Stimulated activated CD8-positive, alpha-beta memory T cell treated with anti-CD3 and anti-CD28 coated beads, Interleukin-15, amount 100 ng/mL, for 1 hour (primary cell): ENCODE measurements around the gene TGFB2.

Experiments used
- DNase-seq: peaks from one replicate; pipeline ENCODE4 v3.0.0-alpha.2; 2020; ENCODE audit warnings: low read depth

The TGFB2 gene

DNA sequence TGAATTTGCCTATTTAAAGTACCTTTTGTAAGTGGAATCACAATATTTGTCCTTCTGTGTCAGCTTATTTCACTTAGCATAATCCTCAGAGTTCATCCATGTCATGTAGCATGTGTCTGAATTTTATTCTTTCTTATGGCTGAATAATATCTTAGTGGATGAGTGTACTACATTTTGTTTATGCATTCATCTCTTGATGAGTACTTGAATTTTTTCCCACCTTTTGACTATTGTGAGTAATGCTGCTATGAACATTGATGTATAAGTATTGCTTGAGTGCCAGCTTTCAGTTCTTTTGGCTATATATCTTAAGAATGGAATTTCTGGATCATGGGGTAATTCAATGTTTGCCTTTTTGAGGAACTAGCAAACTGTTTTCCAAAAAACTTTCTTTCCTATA is 84.2 kb downstream of the TGFB2 start:
- DNase-seq, result no peak

DNA sequence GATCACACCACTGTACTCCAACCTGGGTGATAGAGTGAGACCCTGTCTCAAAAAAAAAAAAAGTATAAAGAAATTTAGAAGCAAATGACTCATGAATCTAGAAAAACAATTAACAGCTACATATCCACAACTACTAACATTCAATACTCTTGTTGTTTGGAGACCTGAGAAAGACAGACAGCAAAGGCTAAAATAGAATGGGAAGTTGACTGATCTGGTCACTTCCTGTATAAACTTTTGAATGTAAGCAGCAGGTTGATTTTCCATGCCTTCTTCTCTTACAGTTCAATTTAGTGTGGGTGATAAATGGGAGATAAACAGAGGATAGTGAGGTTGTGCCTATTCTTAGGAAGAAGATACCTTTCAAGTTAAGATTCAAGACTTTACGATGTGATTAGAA is 85.2 kb downstream of the TGFB2 start:
- no peak for DNase-seq

DNA sequence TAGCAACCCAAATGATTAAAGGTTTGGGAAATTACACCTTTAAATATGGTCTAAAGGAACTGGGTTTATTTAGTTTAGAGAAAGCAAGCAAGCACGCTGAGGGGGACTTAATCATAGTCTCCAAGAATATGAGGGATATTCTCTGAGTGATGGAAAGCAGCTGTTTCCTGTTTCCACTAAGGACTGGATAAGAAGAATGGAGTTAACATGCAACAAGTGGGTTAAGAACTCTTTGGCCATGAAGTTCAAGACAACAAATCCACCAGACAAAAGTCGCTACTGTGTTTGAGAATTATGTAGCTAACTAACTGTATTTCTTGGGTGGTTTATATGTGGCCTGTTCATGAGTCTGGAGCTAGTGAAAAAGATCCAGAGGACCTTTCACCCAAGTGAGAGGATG is 85.7 kb downstream of the TGFB2 start:
- no peak for DNase-seq

DNA sequence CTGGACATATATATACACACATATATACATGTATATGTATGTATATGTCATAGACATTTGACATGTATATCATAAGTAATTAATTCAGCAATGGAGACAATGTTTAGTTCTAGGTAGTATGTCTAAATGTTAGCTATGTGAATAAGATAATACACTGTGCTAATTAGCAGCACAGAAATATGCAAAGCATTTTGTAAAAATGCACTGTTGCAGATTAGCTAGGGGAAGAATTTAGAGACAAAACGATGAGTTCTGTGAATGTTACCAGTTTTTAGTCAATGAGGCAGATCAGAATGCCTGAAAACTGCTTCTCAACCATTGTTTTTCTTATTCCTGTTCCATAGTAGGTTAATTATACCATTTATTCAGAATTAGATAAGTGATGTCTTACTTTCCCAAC is 86.3 kb downstream of the TGFB2 start:
- DNase-seq, result no peak

DNA sequence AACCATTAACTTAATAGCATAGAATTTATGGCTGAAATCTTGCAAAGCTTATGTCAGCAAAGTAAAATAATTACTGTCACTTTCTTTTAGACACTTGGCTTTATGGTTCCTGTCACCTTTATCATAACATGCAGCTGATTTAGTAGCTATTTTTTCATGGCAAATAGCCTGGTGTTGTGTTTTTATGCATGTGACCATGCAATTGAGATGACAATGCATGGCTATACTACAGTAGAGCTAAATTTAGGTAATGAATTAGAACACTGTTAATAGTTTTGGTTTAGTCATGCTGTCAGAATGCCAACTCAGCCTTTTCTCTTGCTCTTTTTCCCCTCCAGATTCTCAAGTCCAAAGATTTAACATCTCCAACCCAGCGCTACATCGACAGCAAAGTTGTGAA is 88.6 kb downstream of the TGFB2 start:
- DNase-seq, result no peak

DNA sequence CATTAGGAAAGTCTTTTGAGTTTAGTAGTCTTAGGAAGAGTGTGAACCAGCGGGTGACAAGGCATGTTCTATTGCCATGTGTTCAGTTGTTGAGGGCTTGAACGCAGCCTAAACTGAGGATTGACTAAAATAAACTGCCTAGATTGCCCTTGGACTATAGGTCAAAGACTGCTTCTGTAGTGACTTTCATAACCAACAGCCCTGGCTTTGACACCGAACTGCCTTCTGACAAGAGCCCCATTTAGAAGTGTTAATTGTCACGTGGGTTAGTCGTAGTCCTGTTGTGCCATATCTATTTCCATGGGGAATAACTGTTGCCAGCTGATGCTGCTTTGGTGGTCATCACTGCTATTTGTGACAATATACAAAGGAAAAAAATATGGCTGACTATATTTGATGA is 90.4 kb downstream of the TGFB2 start:
- no peak for DNase-seq

DNA sequence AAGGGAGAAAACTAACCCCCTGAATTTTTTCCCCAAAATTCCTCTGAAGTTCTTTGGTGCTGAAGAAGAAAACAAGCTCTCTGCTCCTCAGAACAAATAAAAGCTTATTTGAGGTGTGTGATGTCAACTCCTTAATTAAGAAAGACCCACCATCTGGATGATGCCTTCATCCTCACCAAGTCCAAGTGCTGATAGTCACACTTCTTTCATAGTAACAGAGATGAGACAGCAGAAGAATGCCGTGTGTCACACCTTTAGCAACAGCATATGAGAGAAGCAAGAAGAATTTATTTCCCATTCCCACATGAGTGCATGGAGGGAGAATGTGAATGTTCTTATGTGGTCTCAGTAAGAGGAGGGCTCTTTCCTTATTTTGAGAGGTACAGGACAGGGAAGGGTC is 91.2 kb downstream of the TGFB2 start:
- DNase-seq, result no peak

DNA sequence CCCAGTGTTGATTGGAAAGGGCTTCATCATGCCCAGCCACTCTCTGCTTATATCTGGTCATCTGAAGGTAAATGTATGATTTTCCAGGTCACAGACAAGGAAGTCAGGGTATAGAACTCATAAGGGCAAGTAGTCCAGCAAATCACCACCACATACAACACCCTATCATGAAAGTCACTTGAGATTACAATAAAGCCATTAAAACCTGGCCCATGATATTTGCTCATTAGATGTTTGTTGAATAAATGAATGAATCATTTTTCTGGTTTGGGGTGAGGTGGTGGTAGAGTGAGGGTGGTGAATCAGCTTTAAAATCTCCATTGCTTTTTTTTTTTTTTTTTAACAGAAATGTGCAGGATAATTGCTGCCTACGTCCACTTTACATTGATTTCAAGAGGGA is 91.9 kb downstream of the TGFB2 start:
- DNase-seq, result no peak

DNA sequence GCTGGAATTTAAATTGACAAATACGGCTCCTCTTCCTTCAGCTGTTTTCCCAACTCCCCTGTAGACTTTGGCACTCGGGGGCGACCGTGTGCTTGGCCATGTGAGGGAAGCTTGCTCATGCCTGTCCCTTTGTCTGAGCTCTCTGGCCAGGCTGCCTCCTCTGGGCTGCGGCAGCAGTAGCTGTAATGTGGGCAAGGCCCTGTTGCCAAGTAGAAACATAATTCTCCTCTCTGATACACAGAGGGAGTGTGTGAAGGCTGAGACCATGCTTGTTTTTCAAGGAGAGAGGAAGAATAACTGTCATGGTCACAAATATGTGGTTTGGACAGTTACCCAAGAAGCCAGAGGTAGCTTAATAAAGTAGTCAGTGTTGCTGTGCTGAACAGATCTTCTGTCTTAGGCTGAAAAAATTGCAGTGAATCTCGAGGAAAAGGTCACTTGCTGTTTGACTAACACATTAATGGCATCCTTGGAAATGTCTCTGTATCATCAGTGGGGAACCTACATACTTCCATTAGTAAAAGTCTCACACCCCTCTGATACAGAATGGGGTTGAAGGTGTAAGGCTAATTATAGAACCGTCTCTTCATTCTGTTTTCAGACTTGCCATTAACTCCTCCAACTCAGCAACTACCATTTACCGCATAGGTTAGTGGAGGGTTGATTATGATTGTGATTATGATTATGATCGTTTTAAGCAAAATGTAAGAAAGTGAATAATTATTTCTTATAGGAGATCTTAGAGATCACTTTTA is 94.6 kb downstream of the TGFB2 start:
- DNase-seq, result no peak

DNA sequence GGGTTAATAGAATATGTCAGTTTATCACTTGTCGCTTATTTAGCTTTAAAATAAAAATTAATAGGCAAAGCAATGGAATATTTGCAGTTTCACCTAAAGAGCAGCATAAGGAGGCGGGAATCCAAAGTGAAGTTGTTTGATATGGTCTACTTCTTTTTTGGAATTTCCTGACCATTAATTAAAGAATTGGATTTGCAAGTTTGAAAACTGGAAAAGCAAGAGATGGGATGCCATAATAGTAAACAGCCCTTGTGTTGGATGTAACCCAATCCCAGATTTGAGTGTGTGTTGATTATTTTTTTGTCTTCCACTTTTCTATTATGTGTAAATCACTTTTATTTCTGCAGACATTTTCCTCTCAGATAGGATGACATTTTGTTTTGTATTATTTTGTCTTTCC is 98.1 kb downstream of the TGFB2 start:
- DNase-seq, result no peak

DNA sequence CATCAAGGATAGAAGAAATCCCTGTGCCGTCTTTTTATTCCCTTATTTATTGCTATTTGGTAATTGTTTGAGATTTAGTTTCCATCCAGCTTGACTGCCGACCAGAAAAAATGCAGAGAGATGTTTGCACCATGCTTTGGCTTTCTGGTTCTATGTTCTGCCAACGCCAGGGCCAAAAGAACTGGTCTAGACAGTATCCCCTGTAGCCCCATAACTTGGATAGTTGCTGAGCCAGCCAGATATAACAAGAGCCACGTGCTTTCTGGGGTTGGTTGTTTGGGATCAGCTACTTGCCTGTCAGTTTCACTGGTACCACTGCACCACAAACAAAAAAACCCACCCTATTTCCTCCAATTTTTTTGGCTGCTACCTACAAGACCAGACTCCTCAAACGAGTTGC is 99.0 kb downstream of the TGFB2 start:
- no peak for DNase-seq

DNA sequence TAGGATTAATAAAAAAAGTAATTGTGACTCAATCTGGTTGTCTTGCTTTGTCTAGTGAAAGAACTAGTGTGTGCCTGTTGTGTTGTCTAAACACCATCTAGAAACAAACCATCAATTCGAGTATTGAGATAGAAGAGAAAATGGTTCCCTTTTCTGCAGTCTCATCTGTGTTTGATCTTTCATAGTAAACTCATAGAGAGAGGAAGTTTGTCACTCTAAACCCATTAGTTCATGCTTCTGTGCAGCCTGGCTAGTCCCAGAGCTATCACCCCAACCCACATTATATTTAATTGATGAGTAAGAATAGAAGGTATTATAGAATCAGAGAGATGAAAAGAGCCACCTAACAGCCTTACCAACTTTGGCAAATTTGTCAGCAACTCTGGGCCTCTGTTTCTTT is 99.5 kb downstream of the TGFB2 start:
- no peak for DNase-seq

DNA sequence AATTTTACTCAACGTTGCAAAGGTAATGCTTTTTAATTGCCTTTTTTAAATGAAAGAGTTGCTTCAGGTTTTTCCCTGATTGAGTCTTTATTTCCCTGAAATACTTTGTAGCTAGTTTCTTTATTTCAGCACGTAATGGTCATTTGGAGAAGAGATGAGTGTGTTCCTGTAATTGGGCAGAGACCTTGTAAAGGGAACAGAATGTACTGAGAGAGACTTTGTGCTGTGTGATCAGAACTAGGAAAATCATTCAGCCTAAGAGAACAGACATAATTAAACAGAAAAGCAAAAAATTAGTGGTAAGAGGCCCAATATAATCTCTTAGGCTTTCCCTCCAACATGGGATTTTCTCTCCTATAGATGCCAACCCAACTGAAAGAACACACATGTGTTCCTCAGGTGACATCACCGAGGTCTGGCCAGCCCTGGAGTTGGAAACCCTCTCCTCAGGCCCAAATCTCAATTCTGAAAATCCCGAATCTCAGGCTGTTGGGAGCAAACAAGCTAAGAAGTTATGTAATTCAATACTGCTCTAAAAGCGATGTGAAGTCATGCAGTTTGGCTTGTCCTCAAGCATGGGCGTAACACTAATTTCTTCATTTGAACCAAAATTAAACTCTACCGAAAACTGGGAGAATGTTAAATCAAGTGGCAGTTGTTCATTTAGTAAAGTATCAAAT is 102.0 kb downstream of the TGFB2 start:
- DNase-seq, result no peak

DNA sequence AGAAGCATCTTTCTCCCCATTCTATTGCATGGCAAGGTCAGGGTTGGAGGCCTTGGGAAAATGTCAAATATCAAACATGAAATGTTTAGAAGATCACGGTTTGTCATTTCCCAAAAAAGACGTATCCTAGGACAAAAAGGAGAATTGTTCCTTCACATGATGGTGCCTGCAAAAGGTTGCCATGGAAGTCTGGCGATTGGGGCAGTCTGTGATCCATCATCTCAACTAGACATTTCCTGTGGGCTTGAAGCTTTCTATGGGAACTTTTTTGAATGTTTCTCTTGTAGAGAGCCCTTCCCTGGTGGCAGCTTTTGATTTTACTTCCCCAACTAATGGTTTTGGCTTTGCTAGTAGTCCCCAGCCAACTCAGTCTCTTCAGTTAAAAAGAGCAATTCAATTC is 106.3 kb downstream of the TGFB2 start:
- no peak for DNase-seq

DNA sequence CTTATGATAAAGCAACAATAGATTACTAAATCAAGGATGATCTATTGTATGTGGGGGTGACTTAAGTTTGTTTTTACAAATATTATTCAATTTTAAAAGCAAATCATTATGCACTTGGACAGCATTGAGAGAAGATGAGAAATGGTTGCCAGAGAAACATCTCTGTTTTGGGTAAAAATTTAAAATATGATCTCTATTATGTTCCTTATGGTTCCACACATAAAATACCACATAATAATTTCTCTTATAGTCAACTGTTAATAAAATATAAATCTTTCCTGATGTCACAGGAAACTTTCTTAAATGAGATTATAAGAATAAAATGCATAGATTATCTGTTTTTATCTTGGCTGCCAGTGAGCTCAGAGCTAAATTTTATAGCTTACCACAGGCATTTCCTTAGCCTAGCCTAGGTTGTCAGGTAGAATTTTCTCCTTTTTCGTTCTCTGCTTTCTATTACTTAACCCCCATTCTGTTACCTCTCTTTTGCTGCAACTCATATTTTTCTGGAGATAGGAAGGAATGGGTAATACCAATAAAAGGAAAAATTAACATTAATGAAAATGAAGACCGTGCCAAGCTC is 109.7 kb downstream of the TGFB2 start:
- no peak for DNase-seq

DNA sequence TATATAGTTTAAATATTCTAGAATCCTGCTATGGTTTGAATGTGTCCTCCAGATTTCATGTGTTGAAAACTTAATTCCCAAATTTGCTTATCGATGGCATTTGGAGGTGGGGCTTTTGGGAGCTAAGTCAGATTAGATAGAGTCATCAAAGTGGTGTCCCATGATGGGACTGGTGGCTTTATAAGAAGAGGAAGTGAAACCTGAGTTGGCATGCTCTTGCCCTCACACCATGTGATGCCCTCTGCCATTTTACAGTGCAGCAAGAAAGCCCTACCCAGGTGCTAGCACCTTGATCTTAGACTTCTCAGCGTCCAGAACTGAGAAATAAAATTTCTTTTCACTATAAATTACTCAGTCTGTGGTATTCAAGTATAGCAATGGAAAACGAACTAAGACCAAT is 111.3 kb downstream of the TGFB2 start:
- DNase-seq, result no peak

DNA sequence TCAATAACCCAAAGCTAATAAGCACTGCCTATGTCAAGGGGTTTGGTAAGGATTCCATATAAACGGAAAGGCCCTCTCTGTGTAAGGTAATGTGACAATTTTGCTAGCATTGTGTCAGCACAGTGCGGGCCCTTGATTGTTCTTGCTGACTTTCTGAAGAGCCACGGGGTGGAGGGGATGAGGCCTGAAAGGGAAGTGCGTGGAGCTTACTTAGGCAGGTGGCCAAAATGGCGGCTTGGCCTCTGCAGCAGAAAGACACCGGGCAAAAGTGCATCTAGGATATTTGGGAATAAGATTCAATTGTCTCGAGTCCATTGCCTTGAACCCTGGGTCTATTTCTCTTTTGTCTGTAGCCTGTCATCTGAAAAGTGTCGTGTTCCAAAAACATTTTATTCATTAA is 114.3 kb downstream of the TGFB2 start:
- no peak for DNase-seq

DNA sequence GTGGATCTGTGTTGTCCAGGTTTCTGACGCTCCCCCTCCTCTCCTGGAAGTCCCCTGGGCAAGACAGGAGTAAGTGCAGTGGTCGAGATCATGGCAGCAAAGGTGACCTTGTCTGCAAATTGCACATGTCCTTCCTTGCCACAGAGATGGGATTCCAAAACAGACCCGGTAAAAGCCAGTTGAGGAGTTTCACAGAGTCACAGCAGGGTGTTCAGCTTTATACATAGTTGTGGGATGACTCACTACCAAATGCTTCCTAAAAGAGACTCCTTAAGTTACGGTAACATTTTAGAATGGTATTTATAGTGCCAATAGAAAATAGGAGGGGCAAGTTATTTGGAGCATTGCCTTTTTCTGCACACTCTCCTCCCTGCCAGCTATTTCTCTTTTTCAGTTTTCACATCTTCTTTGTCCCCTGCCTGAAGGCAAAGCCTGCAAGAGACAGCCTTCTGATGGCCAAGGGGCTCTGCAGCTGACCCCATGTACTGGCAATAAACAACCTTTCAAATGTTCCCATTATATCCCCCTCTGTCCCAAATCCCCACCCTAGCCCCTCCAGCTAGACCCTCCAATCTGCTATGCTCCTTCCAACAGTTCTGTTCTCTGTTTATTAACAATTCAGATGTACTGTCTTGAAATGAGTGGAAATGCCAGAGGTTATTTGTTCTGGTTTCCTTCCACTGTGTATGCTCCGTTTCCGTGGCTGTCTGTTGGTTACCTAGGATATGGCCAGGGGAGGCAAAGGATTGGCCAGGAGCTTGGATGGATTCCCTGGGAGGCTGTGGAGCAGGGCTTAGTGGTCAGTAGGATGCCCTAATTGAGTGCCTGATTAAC is 115.0 kb downstream of the TGFB2 start:
- DNase-seq, result no peak

DNA sequence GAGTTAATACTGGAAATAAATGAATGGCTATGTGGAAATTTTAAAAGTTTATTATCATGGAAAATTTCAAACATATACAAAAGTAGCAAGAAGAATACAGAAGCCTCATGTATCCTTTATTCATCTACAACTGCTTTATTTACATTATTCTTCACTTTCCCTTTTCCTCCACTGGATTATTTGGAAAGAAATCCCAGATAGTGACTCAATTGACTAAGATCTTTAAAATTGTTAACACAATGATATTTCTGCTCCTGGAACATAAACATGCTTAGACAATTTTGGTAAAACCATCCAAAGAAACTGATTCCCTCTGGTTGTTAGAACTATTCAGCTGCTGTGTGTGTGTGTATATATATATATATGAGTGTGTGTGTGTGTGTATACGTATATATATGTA is 116.2 kb downstream of the TGFB2 start:
- no peak for DNase-seq

DNA sequence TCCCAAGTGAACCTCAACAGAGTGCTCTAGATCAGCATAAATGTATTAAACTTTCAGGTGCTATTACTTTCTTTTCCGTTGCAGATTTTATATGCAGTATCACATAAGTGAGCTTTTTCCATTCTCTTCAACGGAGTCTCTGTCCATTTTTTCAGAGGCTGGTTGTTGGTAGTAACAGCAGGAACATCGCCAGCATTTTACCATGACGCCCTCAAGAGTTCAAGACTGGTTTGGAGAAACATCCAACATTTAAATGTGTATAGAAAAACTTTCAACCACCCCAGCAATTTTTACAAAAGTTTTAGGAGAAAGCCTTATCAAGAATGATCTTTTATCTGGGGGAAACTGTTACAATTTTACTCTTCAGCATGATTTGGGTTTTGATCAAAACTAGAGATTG is 117.0 kb downstream of the TGFB2 start:
- no peak for DNase-seq

DNA sequence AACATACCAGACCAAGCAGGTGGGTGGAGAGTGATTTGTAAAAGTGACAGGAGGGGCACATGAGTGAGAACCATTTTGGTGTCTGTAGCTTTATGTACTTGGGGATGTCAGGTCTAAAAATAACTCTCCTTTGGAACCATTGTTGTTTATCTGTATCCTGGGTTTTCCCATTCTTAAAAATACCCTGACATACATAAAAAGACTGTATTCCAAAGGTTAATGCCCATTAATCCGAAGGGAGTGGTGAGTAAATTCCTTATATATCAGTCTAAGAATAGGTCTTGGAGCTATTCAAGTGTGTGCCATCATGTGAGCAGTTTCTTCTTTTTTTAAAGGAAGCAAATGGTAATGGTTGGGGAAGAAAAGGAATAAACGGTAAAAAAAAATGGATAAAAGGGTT is 117.5 kb downstream of the TGFB2 start:
- no peak for DNase-seq

DNA sequence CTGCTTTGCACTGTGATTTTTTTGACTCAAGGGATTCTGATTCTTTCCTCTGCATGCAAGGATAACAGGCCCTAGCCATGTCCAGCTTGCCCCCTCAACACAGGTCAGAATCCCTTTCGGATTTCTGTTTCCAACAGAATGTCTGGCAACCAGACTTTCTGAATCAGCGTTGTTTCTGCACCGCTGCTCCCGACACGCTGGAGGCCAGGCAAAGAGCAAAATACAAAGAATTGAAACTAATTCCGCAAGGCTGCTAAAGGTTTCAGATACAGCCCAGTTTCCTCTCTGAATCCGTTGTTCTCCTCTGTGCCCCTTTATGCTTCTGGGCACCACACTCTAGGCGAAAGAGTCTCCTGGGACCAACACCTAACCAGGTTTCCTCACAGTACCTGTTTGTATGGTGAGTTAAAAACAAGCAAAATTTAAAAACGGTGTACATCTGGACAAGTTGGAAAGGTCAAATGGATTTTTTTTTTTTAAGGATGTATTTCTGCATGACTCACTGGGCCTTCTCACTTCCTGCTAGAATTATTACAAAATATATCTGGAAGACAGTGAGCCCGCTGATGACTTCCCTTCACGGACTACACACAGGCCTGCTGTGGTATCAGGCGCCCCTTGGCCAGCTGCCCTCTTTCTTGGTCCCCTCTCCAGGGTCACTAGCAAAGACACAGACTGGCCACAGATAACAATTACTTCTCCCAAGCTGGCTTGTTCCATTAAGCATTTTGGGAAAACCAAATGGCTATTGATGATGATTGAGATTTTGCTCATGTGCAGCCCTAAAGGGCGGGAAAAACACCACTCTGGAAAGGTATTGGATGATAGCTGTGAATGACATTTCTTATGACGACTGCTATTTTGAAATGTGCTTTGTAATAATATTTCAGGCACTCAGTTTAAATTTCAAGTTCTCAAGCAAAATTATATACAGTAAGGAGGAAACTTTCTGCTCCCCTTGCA is 118.3 kb downstream of the TGFB2 start:
- no peak for DNase-seq
